GM21576 (cell line): Measurements from ENCODE around the gene HCRTR2.
"Not testable (repeated sequence)": the region's sequence is repeated elsewhere in the genome, so short reads cannot be mapped to it uniquely, and the experiment has no call there.

Source experiments
- ATAC-seq: cut with Tn5 transposase; IDR thresholded peaks from one replicate; pipeline ENCODE4 v1.9.1; 2021; ENCODE audit warnings: mild to moderate bottlenecking, moderate library complexity; ENCODE audit not compliant: unreplicated experiment

The HCRTR2 gene

DNA sequence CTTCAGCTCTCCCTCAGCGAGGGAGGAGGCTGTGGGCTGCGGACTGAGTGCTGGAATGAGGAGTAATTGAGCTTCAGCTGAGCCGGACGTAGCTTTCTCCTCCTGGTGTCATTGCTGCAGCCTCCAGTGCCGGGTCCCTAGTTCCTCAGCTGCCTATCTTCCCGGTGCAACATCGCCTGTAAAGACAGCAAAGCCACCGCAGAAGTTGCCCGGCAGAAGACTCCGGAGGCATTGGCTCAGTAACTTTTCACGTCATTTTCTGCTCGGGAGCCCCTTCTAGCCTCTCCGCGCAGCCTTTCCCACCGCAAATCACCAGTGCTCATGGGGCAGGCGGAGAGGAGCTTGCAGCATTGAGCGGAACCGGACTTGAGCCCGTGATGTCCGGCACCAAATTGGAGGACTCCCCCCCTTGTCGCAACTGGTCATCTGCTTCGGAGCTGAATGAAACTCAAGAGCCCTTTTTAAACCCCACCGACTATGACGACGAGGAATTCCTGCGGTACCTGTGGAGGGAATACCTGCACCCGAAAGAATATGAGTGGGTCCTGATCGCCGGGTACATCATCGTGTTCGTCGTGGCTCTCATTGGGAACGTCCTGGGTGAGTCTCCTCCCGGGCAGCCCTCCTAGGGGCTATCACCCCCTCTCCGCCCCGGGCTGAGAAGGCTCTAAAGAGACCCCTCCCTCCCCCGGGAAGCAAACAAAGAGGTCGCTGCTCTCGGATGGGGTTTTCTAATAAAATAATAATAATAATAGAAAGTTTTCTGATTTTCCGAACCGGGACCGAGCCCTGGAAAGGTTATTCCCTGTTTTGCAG lies at the start of gene HCRTR2:
Gene HCRTR2 (plus strand): TSS at position 305 of the 816 bp plus-strand sequence. CDS start 73 bp downstream, at position 378.
- ATAC-seq: no peak

DNA sequence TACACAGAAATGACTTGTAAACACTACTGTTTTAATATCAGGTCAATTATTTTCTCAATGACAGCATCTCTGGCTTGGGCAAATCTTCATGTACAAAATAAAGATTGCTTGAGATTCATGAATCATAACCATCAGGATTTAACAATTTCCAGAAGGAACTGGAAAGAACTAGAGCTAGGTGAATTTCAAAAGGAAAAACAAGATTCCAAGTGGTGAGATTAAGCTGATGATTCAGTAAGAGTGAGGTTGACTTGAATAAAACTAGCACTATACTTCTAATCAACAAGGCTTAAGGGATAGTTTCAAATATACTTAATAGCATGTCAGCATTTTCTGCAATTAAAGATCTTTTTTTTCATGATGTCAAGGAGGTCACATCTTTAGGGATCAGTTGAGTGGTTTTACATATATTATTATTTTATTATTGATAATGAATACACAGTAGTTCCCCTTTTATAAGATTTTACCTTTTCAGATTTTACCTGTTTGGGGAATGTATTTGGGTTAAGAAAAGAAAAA lies 43.5 kb upstream of the HCRTR2 start:
- no peak for ATAC-seq

DNA sequence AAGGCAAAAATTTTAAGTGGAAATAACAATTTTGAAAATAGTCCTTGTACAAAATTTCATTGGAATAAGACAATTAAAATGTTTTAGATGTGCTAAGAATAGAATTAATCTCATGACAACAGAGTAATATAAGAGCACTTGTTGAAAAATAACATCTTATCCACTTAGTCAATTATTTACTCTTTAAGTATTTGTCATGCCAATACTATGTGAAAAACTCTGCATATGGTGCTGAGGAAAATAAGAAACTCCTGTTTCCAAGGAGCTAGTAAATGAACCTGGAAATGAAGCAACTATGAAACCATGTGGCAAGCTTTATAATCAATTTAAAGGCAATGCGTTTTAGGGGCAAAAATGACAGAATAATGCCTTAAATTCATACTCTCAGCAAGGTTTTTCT lies 42.7 kb upstream of the HCRTR2 start:
- no peak for ATAC-seq

DNA sequence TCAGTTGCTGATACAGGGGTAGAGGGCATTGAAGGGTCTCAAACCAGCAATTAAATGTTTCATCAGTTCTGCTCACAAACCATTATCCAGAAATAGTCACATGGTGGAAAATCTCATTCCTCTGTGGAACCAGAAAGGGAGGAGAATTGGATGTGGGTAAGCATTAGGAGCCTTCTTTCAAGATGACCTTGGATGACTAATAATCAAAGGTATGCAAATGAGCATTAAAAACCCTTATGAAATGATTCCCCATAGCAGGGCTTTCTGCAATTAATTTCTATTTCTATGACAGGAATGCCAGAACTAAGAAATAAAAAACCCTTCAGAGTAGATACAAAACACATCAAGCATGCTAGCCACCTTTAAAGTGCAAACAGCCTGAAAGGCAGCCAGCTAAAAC lies 37.4 kb upstream of the HCRTR2 start:
- no peak for ATAC-seq

DNA sequence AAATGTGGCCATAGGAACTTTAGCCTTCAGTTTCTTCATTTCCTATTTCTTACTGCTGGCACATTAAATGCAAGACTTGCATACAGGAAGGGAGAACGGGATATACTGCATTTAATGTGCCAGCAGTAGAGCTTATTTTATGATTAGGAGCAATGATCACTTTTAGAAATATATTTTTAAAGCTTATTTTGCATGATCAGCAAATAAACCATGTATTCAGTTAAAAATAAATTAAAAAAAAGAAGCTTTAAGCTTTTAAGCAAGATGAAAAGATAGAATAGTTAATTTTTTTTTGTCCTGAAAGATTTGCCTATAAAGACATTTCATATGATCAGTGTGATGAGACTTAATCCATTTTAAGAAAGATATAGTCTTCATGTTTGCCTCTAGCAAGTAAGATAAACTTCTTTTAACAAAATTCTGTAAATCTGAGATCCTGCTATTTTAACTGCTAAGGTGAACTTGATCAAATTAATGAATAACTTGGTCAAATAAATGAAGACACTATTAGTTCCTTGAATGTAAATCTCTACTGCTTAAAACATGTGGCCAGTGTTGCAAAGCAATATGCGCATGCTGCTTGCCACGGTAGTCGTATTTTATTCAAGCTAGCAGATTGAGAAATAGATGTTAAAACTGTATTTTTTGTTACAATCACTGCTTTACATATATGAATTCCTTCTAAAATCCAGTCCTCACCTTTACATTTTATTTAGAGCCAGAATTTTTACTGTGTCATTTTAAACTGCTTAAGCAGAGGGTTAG lies 36.2 kb upstream of the HCRTR2 start:
- no peak for ATAC-seq

DNA sequence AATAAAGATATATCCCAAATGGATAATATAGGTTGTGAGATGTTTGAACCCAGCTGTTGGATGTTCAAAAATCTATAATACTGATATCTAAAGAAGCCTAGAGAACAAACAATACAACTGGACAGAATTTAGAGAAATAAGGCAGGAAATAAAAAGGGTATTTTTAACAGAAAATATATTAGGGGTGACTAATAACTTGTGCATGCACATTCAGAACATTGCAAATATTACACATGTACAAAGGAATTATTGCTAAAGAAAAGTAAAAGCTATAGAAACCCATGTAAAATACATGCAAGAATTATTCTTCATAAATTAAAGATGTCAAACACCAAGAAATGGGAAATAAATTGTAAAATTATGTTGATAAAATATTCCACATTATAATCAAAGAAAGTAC lies 32.7 kb upstream of the HCRTR2 start:
- no peak for ATAC-seq

DNA sequence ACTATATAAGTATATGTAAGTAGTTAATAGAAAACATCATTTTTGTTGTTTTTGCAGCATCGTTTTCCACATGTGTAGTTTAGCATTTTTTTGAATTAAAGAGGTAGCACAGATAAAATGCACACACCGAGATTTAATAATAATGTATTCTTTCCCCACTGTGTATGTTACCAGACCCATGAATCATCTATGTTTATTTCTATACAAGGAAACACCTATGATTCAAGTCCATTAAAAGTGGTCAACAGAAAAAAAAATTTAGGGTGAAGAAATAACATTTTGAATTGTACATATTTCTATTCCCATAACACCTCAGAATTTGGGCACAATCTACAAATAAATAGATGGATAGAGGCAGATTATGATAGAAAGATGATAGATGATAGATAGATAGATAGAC lies 31.7 kb upstream of the HCRTR2 start:
- no peak for ATAC-seq

DNA sequence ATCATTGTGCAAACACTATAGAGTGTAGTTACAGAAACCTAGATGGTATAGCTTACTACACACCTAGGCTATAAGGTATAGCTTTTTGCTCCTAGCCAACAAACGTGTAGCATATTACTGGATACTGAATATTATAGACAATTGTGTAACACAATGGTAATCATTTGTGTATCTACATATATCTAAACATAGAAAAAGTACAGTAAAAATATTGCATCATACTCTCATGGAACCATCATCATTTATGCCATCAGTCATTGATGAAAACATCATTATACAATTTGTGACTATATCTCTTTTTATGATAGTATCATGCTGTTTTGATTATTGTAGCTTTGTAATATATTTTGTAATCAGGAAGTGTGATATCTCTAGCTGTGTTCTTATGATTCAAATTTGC lies 21.0 kb upstream of the HCRTR2 start:
- no peak for ATAC-seq

DNA sequence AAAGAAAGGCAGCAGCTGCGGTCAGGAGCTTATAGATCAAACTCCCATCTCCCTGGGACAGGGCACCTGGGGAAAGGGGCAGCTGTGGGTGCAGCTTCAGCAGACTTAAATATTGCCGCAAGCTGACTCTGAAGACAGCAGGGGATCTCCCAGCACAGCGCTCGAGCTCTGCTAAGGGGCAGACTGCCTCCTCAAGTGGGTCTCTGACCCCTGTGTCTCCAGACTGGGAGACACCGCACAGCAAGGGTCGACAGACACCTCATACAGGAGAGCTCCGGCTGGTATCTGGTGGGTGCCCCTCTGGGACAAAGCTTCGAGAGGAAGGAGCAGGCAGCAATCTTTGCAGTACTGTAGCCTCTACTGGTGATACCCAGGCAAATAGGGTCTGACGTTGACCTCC lies 15.5 kb upstream of the HCRTR2 start:
- ATAC-seq: not testable (repeated sequence)

DNA sequence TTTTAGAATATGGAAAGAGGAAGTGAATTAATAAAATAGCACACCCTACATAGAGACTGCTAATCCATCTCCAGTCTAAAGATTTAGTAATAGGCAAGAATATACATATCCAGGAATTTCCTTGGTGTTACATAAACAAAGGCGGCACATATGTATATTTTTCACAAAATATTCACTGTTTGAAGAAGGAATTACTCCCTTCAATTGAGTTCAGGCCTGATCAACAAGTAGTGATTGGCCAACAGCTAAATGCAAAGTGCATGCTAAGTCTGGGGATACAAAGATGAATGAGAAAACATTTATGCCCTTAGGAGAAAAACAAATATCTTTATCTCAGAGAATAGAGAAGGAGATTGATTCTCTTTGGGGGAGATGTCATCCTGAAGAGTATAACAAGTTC lies 6.5 kb upstream of the HCRTR2 start:
- no peak for ATAC-seq

DNA sequence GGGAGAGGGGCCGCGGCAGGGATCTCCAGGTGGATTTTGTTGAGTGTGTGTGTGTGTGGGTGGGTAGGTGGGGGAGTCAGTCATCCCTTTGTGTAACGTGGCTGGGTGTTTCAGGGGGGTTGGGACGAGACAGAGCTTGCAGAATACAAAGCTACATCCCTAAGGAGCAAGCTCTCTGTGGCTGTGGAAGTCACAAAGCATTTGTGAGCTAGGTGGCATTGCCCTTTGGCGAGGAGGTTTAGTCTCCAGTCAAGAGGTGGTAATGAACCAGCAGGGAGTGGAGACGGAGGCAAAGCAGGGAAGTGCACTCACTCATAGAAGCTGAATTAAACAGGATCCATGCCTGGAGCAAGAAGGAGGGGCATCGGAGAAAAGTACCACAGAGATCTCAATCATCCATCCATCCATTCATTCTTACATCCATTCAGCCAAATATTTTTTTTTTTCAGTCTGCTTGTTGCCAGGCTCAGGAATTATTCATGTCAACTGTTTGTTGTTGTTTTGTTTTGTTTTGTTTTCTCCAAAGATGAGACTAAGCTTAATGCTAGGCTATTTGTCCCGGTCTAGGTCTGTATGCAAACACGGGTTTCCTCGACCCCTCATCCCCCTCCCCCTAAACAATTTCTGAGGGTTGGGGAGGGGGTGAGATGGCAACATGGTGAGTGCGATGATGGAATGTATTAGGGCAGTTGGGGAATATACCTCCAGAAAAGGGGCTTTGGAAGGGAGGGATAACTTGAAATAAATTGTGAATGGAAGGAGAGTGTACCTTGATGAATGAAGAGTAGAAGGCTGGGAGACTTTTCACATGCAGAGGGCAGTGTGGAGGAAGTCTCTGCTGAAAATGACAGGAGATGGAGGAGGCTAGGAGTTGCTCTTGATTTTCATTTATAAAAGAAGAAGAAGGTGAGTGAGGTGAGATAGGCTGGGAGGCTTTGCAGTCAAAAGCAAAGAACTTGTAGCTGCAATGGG lies 1.0 kb downstream of the HCRTR2 start:
- ATAC-seq: no peak

DNA sequence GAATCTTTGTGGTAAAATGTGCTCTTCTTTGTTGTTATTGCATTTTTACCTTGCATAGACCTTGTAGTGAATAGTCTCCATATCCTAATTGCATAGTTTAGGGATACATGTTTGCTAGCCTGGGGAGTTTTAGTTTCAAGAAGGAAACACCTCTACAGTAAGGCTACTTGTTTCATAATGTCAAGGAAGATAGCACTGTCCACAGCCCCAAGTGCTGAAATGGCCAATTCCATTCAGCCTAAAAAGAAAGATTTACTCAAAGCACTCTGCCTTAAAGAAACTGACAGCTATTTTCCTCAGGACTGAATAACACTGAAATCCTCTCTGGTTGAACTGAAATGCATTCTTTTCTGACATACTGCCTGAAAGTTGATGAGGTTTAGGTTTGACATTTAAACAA lies 2.6 kb downstream of the HCRTR2 start:
- no peak for ATAC-seq

DNA sequence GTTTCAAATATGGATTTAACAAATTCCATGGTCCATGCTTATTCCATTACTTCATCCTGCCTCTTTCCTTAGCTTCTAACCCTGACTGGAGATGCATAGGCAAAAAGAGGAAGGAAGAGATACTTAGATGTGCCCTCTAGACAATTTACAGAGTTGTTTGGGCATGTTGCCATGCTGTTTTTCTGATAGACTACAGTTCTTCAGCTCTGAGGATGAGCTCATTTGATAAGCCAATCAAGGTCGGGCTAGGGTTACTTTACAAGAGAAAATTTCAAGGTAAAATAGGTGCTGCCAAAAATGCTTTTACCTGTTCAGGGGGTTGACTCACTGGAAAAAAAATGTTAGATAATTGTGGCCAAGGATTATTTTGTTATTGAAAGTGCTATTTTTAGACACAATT lies 5.9 kb downstream of the HCRTR2 start:
- ATAC-seq: no peak

DNA sequence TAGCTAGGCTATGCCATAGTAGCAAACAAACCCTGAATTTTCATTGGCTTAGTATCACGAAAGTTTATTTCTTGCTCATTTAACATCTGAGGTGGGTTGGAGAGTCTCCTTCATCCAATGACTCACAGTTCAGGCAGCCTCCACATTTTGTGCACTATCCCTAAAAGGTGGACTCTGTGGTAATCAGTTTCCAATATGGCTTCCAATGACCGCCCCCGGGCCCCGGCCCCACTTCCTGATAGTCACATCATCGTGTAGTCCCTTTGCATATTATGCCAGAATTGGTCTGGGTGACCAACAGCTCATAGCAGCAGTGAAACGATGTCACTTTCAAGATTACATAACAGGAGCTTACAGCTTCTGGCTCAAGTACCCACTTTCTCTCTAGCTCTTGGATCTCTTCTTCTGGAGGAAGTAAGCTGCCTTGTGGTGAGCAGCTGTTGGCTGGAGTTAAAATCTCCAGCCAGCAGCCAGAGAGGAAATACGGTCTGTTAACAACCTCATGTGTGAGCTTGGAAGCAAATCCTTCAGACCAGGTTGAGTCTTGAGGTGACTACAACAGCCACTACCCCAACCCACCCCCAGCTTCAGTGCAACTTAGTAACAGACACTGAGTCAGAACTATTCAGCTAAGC lies 7.8 kb downstream of the HCRTR2 start:
- no peak for ATAC-seq

DNA sequence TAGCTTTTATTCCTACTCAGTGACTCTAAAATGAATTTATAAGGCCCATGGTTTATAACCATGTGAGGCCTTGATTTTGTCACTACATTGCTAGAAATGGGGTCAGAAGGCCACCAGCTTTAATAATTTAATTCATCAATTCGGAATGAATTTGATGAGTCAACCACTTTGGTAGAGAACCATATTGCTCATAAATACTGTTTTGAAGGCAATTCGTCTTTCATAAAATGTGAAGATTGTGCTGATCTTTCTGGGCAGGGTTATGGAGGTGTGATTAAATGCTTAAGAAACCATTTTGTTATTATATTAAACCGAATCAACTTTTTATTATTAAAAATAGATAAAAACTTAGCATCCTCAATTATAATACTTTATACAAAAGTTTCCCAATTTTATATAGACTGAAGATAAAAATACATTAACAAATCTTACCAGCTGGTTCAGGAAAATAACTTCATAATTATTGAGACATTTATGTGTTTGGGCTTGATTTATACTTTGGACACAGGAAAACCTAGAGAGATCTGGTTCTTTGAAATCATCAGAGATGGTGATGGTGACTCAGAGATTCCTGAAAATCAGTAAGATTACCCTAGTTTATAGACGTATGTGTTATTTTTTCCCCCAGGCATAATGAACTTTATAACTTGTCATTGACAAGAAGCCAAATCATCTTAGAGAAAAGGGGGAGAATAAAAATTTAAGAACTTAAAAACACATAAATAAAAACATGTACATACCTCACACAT lies 10.6 kb downstream of the HCRTR2 start:
- no peak for ATAC-seq

DNA sequence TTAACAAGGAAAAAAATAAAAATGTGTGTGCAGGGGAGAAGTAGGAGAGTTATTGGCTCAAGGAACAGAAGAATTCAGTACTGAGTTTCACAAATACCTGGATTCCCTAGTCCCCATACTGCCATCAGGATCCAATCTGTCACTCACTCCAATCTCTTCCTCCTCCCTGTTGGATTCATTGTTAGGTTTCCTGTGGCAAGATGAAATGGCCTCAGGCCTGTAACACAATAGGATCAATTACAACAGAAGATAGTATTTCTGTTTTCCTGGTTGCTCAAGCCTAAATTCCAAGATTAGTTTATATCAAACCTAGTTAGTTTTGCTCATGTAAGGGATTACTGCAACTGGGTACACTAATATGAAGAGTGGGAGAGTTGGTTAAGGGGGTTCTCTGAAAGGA lies 24.4 kb downstream of the HCRTR2 start:
- ATAC-seq: no peak

DNA sequence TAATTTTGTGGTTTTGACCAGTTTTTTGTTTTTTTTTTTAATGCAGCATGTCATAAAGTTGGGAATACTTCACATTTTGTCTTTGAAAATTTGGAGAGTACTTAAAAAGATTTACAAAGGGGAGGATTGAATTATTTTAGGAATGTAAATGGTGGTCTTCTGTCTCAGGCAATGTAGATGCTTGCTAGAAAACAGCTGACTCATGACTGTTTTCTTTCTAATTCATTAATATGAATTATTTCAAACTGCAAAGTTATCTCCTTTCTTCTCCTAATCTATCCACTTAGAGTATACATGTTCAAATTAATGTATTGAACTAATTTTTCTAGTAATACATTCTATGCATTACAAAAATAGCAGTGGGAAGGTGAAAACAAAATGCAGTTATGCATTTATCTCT lies 24.9 kb downstream of the HCRTR2 start:
- no peak for ATAC-seq

DNA sequence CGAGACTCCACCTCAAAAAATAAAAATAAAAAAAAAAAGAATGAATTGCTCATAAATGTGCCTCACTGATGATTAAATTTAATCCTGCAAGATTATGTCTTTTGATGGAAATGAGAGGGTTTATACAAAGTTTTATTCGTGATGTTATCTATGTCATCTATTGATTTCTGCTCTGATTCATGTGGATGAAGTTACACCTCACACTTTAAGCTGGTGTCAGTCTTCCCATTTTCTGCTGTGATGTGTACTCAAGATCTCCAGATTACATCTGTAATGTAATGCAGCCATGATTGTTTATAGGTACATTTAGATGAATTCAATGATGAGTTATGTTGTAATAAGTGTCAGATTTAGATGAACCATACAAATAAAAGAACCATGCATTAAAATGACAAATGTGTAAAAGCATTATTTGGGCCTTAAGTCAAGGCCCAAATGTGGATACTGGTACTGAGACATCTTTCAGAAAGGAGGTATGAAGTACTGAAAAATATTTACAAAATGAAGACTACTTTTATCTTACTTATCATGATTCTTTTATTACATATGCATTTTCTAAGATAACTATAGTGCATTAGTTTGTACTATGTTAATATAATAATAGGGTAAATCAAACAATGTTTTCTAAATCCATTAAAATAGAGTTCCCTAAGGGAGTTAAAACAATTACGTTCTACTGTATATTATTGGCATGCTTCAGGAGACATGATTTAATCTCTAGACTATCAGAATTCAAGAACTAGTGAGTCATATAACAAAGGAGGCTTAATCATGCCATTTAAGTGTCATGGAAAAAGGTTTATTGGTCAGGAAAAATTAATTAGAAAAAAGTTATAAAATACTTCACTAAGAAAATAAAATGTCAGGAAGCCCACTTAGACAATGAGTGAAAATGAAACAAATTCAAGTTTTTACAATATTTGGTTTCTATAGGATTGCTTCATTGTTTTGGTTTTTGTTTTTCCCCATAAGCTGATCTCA lies 34.5 kb downstream of the HCRTR2 start:
- ATAC-seq: no peak

DNA sequence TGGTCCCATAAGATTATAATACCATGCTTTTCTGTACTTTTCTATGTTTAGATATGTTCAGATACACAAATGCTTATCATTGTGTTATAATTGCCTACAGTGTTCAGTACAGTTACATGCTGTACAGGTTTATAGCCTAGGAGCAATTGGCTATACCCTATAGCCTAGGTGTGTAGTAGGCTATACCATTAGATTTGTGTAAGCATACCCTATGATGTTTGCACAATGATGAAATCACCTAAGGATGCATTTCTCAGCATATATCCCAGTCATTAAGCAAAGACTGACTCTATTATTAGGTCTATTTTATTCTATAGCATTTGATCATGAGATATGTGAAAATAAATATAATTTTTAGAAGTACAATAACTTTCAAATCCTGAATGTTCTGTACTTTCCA lies 36.6 kb downstream of the HCRTR2 start:
- ATAC-seq: no peak
